NCI-H510A (cell line): ENCODE measurements around the gene ARHGEF18.
"Not testable (repeated sequence)": the region's sequence is repeated elsewhere in the genome, so short reads cannot be mapped to it uniquely, and the experiment has no call there.

Experiments used
- DNase-seq: peaks from one replicate; lab custom pipeline; 2025; lab: John Stamatoyannopoulos, UW

ARHGEF18 gene

DNA sequence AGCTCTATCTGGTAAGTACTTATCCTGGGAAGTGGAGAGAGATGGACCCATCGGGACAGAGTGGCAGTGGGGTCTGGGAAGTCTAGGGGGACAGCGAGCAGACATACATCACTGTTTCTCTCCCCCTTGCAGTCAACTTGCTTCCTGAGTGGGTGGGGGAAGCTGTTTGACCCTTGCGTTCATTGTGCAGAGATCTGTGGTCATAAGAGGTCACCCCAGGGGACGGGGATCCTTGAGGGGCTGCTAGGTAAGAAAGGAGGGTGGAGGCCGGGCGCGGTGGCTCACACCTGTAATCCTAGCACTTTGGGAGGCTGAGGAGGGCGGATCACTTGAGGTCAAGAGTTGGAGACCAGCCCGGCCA is 474 bp downstream of the ARHGEF18 start:
- no peak for DNase-seq

DNA sequence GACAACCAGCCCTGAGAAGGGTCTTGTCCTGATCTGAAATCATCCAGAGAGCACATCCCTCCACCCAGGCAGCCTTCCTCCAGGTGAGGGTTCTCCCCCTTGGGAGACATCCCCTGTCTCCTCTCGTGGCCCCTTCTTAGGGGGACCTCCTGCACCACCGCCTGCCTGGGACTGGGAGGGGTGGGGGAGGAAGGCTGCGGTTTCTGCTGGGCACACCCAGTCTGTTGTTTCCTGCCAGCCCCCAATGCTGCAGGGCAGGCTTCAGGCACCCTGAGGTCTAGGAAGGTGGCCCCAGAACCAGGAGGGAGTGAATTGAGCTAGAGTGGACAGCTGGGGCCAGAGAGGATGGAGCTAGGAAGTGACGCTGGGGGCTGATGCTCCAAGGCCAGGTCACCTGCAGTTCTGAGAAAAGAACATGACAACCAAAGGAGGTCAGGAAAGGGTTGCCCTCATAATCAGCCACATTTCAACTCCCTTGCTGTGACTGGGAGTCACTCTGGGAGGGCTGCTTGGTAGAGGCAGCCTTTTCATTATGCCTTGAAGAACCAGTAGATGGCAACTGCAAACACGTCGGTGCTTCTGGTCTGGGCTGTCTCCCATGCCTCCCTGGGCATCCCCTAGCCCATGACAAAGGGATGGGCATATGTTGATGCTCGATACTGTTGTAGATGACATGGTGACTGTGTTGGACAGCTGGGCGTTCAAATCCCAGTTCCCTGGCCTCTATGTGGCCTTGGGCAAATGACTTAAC is 1.4 kb downstream of the ARHGEF18 start:
- DNase-seq: no peak

DNA sequence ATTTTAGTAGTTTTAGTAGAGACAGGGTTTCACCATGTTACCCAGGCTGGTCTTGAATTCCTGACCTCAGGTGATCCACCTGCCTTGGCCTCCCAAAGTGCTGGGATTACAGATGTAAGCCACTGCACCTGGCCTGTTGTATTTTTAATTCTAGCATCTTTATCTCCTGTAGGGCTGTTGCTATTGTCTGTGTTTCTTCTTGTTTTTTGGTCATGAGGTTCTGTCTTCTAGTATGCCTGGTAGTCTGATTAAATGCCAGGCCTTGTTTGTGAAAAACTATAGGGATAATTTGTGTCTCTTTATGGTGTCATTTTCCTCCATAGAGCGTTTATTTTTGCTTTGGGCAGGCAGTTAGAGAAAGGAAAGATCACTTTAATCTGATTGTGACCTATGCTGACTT is 3.1 kb downstream of the ARHGEF18 start:
- DNase-seq: no peak

DNA sequence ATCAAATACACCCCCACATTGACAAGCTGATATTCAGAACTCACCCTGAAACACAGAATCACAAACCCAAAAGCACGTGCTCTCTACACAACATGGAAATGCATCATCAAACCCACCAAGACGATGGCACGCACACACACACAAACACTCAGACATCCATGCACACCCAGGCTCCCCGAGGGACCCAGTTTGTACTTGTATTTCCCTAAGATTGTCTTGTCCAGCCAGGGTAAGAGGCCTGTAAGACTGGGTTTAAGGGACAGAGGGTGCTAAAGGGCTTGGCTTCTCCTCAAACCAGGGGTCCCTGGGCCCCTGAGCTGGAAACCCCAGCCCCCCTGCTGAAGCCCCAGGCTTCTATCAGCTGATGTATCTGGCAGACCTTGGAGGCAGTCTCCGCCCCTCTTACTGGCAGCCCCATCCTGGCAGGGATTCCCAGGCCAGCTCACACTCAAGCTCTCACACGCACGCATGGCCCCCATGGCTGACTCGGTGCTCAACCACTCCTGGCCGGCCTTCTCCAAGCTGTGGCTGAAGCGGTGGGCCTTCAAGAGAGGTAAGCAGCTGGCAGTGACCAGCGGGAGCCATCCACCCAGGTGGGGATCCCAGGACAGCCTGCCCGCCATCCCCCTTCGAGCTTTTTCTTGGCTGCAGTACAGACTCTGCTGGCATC is 6.5 kb downstream of the ARHGEF18 start:
- no peak for DNase-seq

DNA sequence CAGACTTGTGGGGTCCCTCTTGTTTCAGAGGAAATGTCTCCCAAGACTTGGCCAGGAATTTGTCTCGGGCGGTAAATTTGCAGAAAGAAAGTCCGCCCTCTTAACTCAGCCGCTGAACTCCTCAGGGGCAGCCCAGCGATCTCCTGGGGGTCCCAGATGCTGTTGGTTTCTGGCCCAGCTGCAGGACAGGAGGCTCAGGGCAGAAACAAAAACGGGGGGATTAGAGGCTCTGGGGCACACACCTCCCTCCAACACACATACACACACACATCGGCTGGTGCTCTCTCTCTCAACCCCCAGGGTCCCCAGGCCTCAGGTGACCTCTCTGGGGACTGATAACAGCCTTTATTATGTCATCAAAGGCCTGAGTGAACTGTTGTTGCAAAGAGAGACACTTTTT is 7.1 kb downstream of the ARHGEF18 start:
- no peak for DNase-seq

DNA sequence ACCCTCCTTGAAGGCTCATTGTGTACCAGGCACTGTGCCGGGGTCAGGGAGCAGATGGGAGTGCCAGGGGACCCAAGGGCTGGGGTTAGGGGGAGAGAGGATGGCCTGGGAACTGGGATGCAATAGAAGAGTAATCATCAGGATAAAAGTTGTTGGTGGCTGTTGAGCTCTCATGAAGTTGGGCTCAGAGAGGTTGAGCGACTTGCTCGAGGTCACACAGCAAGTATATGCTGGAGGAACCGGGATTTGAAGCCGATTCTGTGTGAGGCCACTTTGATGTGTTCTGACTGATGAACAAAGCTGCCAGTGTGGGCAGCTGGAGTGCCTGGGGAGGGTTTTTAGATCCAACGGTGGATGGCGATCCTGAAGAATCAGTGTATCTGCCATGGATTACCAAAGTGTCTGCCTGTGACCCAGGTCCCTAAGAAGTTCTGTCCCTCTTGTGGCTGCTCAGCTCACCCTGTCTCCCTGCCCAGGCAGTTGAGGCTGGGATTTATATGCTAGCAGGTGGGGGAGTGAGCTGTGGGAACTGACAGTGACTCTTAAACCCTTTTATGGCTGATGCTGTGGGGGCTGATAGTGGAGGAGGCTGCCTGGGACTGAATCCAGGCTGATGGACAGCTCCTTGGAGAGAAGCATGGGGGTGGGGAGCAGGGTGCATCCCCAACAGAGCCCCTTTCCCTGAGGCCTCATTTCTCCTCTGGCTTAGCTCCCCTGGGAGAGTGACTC is 8.3 kb downstream of the ARHGEF18 start:
- DNase-seq: no peak

DNA sequence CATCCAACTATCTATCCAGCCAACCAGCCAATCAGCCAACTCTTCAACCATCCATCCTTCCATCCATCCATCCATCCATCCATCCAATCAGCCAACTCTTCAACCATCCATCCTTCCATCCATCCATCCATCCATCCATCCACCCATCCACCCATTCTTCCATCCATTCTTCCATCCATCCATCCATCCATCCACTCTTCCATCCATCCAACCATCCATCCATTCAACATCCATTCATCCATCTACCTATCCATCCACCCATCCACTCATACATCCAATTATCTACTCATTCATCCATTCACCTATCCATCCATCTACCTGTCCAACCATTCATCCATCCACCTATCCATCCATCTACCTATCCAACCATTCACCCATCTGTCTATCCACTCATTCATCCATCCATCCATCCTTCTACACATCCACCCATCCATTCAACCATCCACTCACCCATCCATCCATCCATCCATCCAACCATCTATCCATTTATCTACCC is 9.4 kb downstream of the ARHGEF18 start:
- no peak for DNase-seq

DNA sequence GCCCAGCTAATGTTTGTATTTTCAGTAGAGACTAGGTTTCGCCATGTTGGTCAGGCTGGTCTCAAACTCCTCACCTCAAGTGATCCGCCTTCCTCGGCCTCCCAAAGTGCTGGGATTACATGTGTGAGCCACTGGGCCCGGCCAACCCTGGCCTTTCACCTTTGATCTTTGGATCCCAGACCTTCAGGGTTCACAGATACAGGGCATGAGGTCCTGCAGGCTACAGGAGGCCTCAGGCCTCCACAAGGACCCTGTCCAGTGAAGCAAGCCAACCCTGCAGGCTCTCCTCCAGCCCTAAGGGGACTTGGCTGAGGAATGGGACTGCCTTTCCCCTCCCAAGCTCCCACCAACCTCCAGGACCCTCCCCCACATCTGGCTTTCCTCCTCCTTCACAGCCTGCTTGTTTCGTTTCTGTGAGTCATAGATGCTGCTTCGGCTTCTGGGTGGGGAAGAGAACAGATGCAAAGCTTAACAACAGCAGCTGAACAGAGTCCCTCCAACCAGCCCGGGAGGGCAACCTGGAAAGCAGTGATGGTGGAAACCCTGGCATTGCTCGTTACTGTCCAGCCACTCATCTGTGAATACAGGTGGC is 11.8 kb downstream of the ARHGEF18 start:
- no peak for DNase-seq

DNA sequence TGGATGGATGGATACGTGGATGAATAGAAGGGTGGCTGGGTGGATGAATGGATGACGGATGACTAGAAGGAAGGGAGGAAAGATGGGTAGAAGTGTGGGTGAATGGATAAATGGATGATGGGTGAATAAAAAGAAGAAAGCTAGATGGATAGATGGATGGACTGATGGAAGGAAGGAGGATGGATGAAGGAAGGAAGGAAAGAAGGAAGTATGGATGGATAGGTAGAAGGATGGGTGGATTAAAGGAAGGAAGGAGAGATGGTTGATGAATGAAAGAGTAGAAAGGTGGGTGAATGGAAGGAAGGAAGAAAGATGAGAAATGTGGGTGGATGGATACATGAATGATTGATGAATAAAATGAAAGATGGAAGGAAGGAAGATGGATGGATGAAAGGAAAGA is 14.5 kb downstream of the ARHGEF18 start:
- no peak for DNase-seq

DNA sequence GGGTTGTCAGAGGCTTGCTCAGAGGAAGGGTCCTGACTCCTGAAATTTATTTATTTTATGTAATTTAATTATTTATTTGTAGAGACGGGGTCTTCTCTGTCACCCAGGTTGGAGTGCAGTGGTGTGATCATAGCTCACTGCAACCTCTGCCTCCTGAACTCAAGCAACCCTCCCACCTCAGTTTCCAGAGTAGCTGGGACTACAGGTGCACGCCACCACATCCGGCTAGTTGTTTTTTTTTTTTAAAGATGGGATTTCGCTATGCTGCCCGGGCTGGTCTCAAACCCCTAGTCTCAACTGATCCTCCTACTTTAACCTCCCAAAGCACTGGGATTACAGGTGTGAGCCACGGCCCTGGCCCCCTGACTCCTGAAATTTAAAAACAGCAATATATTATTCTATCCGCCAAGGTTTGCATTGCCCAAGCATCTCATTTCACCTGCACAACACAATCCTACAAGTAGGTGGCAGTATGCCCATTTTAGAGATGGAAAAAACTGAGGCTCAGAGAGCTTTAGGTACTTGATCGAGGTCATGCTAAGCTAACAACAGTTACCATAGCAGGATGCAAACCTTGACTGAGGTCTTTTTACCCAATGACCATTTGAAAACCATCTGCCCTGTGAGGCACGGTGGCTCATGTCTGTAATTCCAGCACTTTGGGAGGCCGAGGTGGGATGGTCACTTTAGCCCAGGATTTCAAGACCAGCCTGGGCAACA is 18.1 kb downstream of the ARHGEF18 start:
- no peak for DNase-seq

DNA sequence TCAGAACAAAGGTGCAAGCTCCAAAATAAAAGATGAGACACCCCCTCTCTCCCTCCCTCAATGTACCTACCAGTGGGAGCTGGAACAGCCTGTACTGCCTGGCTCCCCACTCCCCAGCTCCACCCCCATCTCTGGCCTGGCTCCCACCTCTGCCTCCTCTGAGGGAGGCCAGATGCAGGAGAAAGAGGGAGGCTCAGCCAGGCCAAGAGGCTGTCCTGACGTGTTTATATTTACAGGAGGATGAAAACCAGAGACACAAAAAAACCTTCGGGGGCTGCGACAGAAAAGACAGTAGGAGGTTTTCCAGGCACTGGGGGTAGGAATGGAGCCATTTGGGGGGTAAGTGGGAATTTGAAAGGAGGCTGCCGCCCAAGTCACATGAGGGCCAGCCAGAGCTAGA is 19.7 kb downstream of the ARHGEF18 start:
- no peak for DNase-seq

DNA sequence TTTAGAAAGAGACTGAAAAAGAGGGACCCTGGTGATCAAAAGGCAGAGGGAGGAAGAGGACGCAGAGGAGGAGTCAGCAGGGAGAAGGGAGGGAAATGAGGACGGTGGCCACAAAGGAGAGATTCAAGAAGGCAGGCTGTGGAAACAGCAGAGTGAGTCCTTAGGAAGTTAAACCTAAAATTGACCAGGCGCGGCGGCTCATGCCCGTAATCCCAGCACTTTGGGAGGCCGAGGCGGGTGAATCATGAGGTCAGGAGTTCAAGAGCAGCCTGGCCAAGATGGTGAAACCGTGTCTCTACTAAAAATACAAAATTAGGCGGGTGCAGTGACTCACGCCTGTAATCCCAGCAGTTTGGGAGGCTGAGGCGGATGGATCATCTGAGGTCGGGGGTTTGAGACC is 20.1 kb downstream of the ARHGEF18 start:
- DNase-seq: not testable (repeated sequence)

DNA sequence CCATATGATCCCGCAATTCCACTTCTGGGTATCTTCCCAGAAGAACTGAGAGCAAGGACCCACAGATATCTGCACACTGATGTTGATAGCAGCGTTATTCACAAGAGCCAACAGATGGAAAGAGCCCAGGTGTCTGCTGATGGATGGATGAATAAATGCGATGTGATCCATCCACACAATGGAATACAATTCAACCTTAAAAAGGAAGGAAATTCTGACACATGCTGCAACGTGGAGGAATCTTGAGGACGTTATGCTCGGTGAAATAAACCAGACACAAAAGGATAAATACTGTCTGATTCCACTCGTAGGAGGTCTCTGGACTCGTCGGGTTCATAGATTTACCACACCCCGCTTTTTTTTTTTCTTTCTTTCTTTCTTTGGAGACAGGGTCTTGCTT is 21.8 kb downstream of the ARHGEF18 start:
- DNase-seq: no peak

DNA sequence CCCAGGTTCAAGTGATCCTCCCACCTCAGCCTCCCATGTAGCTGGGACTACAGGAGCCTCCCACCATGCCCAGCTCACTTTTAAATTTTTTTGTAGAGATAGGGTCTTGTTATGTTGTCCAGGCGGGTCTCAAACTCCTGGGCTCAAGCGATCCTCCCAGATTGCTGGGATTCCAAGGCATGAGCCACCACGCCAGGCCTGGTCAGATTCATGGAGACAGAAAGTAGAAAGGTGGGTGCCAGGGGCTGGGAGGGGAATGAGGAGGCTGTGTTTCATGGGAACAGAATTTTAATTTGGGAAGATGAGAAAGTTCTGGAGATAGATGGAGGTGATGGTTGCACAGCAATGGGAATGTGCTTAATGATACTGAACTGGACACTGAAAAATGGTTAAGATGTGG is 22.3 kb downstream of the ARHGEF18 start:
- no peak for DNase-seq

DNA sequence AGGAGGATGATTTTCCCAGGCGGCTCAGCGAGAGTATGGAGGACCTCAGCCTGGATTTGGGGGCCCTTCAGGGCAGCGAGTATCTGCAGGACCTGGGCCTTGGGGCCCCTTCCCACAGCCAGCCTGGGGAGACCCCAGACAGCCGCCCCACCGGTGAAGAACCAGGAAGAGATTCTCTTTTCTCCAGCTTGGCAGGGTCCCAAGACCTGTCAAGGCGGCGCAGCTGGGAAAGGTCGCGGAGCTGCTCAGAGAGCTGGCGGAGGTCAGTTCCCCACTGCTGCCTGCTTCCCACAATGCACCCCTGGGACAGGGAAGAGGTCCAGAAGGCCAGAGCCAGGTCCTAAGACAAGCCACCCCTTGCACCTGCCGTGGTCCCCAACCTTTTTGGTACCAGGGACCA is 24.1 kb downstream of the ARHGEF18 start:
- no peak for DNase-seq

DNA sequence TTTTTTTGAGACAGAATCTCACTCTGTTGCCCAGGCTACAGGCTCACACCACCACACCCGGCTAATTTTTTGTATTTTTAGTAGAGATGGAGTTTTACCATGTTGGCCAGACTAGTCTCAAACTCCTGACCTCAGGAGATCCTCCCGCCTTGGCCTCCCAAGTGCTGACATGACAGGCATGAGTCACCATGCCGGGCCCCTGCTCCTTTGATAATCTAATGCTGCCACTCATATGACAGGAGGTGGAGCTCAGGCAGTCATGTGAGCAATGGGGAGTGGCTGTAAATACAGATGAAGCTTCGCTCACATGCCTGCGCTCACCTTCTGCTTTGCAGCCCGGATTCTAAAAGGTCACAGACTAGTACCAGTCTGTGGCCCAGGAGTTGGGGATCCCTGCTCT is 25.1 kb downstream of the ARHGEF18 start:
- DNase-seq: no peak

DNA sequence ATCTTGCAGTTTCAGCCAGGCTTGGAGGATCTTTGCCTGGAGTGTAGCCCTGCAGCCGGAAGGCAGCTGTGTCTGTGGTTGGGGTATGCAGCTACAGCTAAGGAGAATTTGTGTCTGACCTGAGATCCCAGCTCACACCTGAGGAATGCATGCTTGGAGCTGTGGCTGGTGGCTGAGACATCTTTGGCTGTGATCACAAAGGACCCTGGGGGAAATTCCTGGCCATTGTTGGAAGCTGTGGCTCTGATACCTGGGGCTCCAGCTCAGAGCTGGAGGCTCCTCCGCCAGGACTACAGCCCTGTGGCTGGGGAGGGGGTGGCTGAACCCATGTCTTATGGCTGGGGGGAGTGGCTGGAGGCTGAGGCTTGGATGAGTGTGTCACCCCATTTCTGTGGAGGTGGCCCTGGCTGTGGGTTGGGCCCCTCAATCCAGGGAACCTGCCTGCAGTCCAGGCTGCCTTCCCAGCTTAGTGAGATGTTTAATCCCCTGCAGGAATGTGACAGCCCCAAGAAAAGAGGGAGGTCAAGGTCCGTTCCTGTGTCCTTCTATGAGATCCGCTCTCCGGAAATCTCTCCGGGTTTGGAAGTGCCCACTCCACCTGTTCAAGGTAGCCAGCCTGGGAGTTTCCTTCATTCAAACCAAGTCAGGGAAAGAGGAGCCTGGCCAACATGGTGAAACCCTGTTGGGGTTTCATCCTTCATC is 27.6 kb downstream of the ARHGEF18 start:
- DNase-seq: no peak

DNA sequence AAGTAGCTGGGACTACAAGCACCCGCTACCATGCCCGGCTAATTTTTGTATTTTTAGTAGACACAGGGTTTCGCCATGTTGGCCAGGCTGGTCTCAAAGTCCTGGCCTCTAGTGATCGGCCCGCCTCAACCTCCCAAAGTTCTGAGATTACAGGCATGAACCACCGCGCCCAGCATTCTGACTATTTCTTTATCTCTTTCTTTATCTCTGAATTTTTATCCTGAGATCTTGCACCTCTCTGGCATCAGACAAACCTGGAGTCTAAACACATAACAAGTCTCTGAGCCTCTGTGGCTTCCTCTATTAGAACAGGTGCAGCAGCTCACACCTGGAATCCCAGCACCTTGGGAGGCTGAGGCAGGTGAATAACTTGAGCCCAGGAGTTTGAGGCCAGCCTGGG is 28.5 kb downstream of the ARHGEF18 start:
- DNase-seq: no peak

DNA sequence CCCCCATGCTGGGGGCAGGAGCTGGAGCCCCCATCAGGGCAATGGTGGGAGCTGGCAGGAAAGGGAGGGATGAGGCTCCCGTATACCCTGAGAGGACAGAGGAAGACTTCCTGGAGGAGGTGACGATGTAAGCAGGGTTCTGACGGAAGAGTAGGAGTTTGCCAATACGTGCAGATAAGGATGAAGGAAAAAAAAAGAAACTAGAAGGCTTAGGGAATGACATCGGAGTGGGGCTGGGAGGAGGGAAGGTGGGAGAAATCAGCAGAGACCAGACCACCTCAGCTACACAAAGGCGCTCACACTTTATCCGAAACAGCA is 32.3 kb downstream of the ARHGEF18 start:
- DNase-seq: no peak

DNA sequence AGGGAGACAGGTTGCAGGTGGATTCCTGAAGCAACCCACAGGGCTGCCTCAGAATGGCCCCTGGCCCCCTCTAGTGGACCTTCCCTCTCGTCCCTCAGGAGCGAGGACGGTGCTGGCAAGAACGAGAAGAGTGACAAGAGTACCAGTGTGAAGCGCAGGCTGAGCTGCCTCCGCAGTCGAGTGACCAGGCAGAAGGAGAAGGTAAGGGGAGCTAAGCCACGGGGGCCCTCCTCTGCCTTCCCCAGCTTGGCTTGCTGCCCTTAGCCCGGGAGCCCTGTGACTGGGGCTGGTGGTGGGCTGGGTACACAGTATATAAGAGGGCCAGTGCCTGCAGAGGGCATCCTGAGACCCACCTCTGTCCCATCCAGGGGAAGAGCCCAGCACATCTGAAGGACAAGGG is 34.0 kb downstream of the ARHGEF18 start:
- DNase-seq: no peak

DNA sequence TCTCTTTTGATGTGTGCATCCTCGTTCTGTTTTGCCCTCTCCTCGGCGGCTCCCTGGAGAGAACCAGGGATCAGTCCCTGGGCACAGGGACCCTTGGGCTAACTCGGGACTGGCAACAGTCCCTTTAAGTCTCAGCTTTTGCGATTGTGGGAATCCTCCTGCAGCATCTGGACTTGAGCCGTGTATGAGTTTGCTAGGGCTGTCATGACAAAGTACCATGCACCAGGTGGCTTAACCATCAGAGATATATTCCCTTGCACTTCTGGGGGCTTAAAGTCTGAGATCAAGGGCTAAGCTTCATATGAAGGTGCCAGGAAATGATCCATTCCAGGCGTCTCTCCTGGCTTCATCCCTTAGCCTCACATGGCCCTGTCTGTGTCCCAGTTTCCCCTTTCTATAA is 34.5 kb downstream of the ARHGEF18 start:
- no peak for DNase-seq

DNA sequence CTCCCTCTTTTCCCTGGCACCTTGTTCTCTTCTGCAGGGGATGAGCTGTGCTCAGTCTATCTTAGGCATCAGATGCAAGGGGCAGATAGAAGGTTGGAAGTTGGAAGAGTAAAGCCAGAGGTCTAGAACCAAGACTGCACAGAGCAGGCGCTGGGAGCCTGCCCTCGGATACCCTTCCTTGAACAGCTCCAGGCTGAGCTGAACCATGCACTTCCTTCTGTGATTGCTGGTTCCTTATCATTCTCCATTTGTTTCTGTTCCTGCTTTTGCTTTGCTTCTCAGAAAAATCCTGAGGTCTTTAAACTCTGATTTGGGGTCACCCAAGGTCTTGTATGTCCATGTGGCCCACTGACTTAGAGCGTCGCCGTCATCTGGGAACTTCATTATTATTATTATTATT is 36.3 kb downstream of the ARHGEF18 start:
- DNase-seq: no peak
